ENCODE measurements around the gene DLST.

DLST gene

DNA sequence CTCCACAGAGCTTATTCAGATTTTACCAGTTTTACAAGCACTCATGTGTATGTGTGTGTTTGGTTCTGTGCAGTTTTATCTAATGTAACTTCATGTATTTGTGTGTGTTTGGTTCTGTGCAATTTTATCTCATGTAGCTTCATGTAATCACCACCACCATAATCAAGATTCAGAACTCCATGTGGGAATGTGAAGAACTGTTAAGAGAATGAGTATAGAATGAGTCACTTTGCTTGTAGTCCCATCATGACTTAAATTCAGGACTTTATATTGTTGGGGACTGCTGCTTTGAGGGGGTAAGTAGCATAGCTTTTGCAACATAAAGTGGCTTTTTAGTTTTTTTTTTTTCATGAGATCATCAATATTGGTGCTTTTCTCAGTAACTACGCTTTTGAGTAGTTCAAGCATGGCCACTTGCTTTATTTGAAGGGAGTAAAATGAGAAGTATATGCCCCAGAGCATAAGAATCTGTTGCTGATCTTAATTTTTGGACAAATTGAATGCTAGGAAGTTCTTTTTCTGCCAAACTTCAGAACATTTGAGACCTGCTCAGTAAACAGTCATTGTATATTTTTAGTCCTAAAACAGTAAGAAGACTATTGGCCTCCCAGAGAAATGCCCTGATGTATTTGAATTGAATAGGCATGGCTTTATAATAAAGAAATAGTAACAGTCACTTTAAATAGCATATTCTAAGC, 34.6 kb upstream of the DLST start:
- DNase-seq (ENCODE audit: low read depth in 1 of 2, low spot score in 1 of 2), result no peak
- no peak overlapping the region for H3K27ac ChIP-seq (replicated peaks)
- H3K4me3 ChIP-seq (replicated peaks; ENCODE audit: insufficient read depth, low read length), result no peak overlapping the region

DNA sequence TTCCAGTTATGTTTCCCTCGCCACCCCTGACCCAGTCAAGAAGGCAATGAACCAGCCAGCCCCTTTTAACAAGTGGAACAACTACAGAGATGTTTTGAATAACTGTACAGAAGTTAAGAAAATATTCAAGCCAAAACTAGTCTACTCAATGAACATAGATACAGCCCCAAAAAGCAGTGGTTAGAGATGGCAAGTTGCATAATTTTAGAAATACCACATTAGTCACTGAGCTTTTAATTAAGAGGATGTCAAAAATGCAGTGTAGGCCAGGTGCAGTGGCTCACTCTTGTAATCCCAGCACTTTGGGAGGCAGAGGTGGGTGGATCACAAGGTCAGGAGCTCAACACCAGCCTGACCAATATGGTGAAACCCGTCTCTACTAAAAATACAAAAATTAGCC, 32.9 kb upstream of the DLST start:
- no peak for DNase-seq (ENCODE audit: low read depth in 1 of 2, low spot score in 1 of 2)
- TF ChIP-seq, protein P1, sequence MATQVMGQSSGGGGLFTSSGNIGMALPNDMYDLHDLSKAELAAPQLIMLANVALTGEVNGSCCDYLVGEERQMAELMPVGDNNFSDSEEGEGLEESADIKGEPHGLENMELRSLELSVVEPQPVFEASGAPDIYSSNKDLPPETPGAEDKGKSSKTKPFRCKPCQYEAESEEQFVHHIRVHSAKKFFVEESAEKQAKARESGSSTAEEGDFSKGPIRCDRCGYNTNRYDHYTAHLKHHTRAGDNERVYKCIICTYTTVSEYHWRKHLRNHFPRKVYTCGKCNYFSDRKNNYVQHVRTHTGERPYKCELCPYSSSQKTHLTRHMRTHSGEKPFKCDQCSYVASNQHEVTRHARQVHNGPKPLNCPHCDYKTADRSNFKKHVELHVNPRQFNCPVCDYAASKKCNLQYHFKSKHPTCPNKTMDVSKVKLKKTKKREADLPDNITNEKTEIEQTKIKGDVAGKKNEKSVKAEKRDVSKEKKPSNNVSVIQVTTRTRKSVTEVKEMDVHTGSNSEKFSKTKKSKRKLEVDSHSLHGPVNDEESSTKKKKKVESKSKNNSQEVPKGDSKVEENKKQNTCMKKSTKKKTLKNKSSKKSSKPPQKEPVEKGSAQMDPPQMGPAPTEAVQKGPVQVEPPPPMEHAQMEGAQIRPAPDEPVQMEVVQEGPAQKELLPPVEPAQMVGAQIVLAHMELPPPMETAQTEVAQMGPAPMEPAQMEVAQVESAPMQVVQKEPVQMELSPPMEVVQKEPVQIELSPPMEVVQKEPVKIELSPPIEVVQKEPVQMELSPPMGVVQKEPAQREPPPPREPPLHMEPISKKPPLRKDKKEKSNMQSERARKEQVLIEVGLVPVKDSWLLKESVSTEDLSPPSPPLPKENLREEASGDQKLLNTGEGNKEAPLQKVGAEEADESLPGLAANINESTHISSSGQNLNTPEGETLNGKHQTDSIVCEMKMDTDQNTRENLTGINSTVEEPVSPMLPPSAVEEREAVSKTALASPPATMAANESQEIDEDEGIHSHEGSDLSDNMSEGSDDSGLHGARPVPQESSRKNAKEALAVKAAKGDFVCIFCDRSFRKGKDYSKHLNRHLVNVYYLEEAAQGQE (IDR thresholded peaks at IDR 0.05; ENCODE audit: insufficient replicate concordance, low read depth), result no peak
- TF ChIP-seq GABPA (IDR thresholded peaks at IDR 0.05; ENCODE audit: low read depth) (no peak), POLR2AphosphoS5 (IDR thresholded peaks at IDR 0.05; ENCODE audit: low read depth) (no peak), SPI1 (IDR thresholded peaks at IDR 0.05; ENCODE audit: borderline replicate concordance, low read depth) (no peak)
- TF ChIP-seq, protein P2, sequence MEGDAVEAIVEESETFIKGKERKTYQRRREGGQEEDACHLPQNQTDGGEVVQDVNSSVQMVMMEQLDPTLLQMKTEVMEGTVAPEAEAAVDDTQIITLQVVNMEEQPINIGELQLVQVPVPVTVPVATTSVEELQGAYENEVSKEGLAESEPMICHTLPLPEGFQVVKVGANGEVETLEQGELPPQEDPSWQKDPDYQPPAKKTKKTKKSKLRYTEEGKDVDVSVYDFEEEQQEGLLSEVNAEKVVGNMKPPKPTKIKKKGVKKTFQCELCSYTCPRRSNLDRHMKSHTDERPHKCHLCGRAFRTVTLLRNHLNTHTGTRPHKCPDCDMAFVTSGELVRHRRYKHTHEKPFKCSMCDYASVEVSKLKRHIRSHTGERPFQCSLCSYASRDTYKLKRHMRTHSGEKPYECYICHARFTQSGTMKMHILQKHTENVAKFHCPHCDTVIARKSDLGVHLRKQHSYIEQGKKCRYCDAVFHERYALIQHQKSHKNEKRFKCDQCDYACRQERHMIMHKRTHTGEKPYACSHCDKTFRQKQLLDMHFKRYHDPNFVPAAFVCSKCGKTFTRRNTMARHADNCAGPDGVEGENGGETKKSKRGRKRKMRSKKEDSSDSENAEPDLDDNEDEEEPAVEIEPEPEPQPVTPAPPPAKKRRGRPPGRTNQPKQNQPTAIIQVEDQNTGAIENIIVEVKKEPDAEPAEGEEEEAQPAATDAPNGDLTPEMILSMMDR (IDR thresholded peaks at IDR 0.05; ENCODE audit: insufficient read depth, low read length), result no peak
- H3K4me3 ChIP-seq (replicated peaks; ENCODE audit: insufficient read depth, low read length), result no peak overlapping the region
- H3K27me3 ChIP-seq (ENCODE audit: insufficient read depth, poor library complexity, severe bottlenecking), result no peaks in the 10 kb centered on the region
- no peak overlapping the region for H3K27ac ChIP-seq (replicated peaks)

More for the DNA sequence above, 34.6 kb upstream of the DLST start:
- TF ChIP-seq, protein P2 (IDR thresholded peaks at IDR 0.05; ENCODE audit: insufficient read depth, low read length), result no peak
- TF ChIP-seq GABPA (IDR thresholded peaks at IDR 0.05; ENCODE audit: low read depth) (no peak), SPI1 (IDR thresholded peaks at IDR 0.05; ENCODE audit: borderline replicate concordance, low read depth) (no peak), POLR2AphosphoS5 (IDR thresholded peaks at IDR 0.05; ENCODE audit: low read depth) (no peak)
- TF ChIP-seq, protein P1 (IDR thresholded peaks at IDR 0.05; ENCODE audit: insufficient replicate concordance, low read depth), result no peak
- no peaks in the 10 kb centered on the region for H3K27me3 ChIP-seq (ENCODE audit: insufficient read depth, poor library complexity, severe bottlenecking)

DNA sequence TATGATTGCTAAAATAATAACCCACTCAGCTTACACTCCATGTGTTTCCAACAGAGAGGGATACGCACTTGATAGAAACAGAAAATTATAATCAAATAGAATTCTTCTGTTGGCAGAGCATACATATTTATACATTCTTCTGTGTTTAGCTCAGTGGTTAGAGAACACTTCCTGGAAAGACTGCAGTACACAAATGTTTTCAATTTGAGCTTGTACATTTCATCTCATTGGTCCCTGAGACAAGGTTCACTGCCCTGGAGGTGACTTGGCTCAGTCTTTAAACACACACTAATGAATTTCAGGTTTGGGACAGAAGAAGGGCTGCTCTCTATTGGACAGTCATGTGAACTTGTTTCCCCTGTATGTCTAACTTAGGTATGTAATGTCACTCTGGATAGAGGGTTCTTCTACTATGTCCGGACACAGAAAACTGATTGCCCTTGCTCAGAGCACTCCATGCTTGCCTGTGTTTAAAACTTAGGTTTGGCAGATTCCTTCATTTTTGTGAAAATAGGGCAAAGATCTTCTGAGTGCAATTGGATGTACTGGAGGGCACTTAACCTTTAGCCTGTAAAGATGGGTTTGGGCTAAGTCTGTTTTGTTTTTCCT, 28.7 kb upstream of the DLST start:
- H3K27ac ChIP-seq (replicated peaks), result no peak overlapping the region
- TF ChIP-seq POLR2AphosphoS5 (IDR thresholded peaks at IDR 0.05; ENCODE audit: low read depth), result no peak
- TF ChIP-seq, protein P1 (IDR thresholded peaks at IDR 0.05; ENCODE audit: insufficient replicate concordance, low read depth), result no peak
- no peak for TF ChIP-seq SPI1 (IDR thresholded peaks at IDR 0.05; ENCODE audit: borderline replicate concordance, low read depth)
- TF ChIP-seq, protein P2 (IDR thresholded peaks at IDR 0.05; ENCODE audit: insufficient read depth, low read length), result no peak
- TF ChIP-seq GABPA (IDR thresholded peaks at IDR 0.05; ENCODE audit: low read depth), result no peak
- DNase-seq (ENCODE audit: low read depth in 1 of 2, low spot score in 1 of 2), result no peak
- H3K27me3 ChIP-seq (ENCODE audit: insufficient read depth, poor library complexity, severe bottlenecking), result no peaks in the 10 kb centered on the region
- H3K4me3 ChIP-seq (replicated peaks; ENCODE audit: insufficient read depth, low read length), result no peak overlapping the region

Data from HL-60 (cell line).